HEK293T (cell line): ENCODE measurements around the gene NOP56.

Experiments used
- BHLHE40 ChIP-seq: fragments of 450-650 bp; IDR thresholded peaks from 2 replicates; pipeline ENCODE4 v1.6.1; 2016; ENCODE audit warnings: mild to moderate bottlenecking, moderate library complexity, borderline replicate concordance
- FOXK2 ChIP-seq: fragments of 450-650 bp; IDR thresholded peaks from 2 replicates; pipeline ENCODE4 v1.6.1; 2016; ENCODE audit warnings: mild to moderate bottlenecking
- FOXM1 ChIP-seq: fragments of 450-650 bp; IDR thresholded peaks from 2 replicates; pipeline ENCODE4 v1.6.1; 2017; ENCODE audit warnings: mild to moderate bottlenecking, borderline replicate concordance
- NFRKB ChIP-seq: fragments of 450-650 bp; IDR thresholded peaks from 2 replicates; pipeline ENCODE4 v1.6.1; 2016; ENCODE audit warnings: mild to moderate bottlenecking, moderate library complexity
- SP1 ChIP-seq: fragments of 450-650 bp; IDR thresholded peaks from 2 replicates; pipeline ENCODE4 v1.6.1; 2017
- SUZ12 ChIP-seq: fragments of 450-650 bp; IDR thresholded peaks from 2 replicates; pipeline ENCODE4 v1.6.1; 2016; ENCODE audit warnings: mild to moderate bottlenecking

- no peak for TF ChIP-seq BHLHE40
- no peak for TF ChIP-seq FOXM1
- no peak for TF ChIP-seq FOXK2
- TF ChIP-seq SP1, result no peak
- TF ChIP-seq NFRKB, result no peak
- TF ChIP-seq SUZ12, result no peak
Measured at GRCh38 chr20:2654384-2654822, 2.0 kb downstream of the NOP56 start.
